ENCODE results near the gene IL18RAP. TPM values are rescaled to one million over a fixed set of nuclear protein-coding genes. Genes with fewer than 3 reads are reported as not detected.

The IL18RAP gene
- total RNA-seq, 1 donor from 2014 or later, result 1.2 TPM

DNA sequence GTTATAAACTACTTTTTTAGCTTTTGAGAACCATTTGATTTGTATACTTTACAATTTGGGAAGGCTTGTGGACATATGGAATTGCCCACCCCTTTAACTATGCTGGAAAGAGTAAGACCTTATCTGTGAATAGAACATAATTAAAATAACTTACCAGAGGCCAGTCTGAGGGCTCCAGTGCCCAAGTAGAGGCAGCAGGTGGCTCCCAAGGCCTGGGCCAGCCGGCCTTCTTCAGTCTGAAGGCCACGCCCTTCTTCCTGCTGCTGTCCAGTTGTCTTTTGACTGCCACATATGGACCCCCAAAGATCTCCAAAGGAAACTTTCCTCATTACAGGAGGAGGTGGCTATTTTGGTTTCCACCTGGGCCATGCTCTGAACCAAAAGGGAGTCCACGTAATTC, 12.0 kb upstream of the IL18RAP start:
- Mint-ChIP-seq H3K27me3 (no peaks in the 10 kb centered on the region), H3K36me3 (no peaks in the 10 kb centered on the region), H3K4me1 (ENCODE audit: unreplicated experiment) (no peaks in the 10 kb centered on the region), H3K27ac (no peak overlapping the region), H3K4me3 (no peak overlapping the region), H3K9me3 (no peaks in the 10 kb centered on the region)
- no peak for DNase-seq (ENCODE audit: extremely low spot score, unreplicated experiment)
- TF ChIP-seq, protein P1, sequence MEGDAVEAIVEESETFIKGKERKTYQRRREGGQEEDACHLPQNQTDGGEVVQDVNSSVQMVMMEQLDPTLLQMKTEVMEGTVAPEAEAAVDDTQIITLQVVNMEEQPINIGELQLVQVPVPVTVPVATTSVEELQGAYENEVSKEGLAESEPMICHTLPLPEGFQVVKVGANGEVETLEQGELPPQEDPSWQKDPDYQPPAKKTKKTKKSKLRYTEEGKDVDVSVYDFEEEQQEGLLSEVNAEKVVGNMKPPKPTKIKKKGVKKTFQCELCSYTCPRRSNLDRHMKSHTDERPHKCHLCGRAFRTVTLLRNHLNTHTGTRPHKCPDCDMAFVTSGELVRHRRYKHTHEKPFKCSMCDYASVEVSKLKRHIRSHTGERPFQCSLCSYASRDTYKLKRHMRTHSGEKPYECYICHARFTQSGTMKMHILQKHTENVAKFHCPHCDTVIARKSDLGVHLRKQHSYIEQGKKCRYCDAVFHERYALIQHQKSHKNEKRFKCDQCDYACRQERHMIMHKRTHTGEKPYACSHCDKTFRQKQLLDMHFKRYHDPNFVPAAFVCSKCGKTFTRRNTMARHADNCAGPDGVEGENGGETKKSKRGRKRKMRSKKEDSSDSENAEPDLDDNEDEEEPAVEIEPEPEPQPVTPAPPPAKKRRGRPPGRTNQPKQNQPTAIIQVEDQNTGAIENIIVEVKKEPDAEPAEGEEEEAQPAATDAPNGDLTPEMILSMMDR (conservative IDR thresholded peaks at IDR 0.05), result no peak

DNA sequence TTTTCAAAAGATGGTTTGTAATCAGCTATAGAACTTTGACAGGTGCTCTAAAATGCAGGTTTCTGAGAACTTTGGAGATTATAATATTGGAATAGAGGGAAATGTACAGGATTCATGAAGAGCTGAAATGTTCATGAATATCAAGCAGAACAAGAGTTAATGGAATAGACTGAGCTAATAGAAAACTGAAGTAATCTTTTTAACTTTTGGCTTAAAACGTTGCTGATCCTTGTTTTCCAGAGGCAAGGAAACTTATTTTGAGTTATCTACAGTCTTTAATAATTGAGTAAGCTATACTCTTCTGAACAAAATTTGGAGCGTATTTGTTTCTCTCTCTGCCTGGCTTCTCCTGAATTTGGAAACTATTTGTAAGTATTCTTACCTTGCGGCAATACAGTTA, 10.8 kb upstream of the IL18RAP start:
- Mint-ChIP-seq H3K36me3 (no peaks in the 10 kb centered on the region), H3K9me3 (no peaks in the 10 kb centered on the region), H3K4me1 (ENCODE audit: unreplicated experiment) (no peaks in the 10 kb centered on the region), H3K27ac (no peak overlapping the region), H3K27me3 (peaks cover under 1% of the 10 kb centered on the region), H3K4me3 (no peak overlapping the region)
- TF ChIP-seq, protein P1 (conservative IDR thresholded peaks at IDR 0.05), result no peak
- DNase-seq (ENCODE audit: extremely low spot score, unreplicated experiment), result no peak

DNA sequence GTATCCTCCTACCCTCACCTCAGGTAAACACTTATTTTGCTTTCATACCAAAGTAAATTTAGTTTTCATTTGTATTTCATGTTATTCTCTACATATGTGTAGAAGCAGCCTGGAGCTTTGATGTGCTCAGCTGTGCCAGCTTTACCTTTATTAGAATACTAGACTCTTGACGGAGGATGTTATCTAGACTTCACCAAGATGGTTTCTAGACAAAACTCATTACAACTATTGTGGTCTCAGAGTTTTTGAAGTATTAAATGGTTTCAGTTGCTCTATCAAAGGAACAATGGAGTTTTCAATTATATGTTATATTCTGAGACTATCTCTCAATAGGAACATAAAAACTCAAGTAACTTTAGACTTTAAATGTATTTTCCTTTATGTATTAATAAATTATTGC, 5.0 kb upstream of the IL18RAP start:
- no peaks in the 10 kb centered on the region for H3K9me3 Mint-ChIP-seq
- H3K36me3 Mint-ChIP-seq, result no peaks in the 10 kb centered on the region
- H3K4me1 Mint-ChIP-seq (ENCODE audit: unreplicated experiment), result no peaks in the 10 kb centered on the region
- H3K27me3 Mint-ChIP-seq, result peaks cover 30% of the 10 kb centered on the region
- no peak overlapping the region for H3K4me3 Mint-ChIP-seq
- DNase-seq (ENCODE audit: extremely low spot score, unreplicated experiment), result no peak
- TF ChIP-seq, protein P1 (conservative IDR thresholded peaks at IDR 0.05), result no peak
- H3K27ac Mint-ChIP-seq, result no peak overlapping the region

DNA sequence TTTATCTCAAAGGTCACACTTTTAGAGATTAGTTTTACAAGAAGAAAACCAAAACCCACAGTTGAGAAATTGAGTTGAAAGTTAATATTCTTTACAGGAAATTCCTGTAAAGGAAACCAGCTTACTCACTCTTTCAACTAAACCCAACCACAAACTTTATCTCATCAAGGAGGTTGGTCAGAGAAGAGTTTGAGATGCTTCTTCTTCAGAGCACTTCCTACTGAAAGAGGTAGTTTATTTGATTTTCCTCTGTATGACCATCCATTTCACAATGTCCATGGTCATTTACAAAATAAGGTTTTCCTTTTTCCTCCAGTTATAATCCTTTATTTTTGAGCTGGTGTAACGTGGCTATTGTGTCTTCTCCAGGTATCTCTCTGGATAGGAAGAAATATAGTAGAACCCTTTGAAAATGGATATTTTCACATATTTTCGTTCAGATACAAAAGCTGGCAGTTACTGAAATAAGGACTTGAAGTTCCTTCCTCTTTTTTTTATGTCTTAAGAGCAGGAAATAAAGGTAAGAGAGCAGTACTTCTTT, 4.5 kb upstream of the IL18RAP start:
- no peak overlapping the region for H3K4me3 Mint-ChIP-seq
- no peak overlapping the region for H3K27ac Mint-ChIP-seq
- no peaks in the 10 kb centered on the region for H3K36me3 Mint-ChIP-seq
- DNase-seq (ENCODE audit: extremely low spot score, unreplicated experiment), result no peak
- TF ChIP-seq, protein P1 (conservative IDR thresholded peaks at IDR 0.05), result no peak
- H3K27me3 Mint-ChIP-seq, result peaks cover 30% of the 10 kb centered on the region
- no peaks in the 10 kb centered on the region for H3K4me1 Mint-ChIP-seq (ENCODE audit: unreplicated experiment)
- H3K9me3 Mint-ChIP-seq, result no peaks in the 10 kb centered on the region

DNA sequence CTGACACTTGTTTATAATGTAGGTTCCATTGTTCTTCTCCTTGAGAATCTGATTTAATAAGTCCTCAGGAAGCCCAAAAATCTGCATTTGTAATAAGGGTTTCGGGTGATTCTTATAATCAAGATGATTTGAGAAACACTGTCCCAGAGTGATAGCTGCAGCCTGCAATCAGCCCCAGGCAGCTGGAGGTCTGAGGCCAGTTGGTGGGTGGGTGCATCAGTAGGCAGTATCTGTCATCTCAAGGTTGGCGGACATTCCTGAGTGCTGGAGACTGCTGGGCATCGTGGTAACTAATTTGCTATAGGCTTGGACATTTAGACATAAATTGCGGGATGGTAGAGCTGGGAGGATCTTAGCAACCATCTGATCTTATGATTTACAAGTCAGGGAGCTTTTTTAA, 2.7 kb upstream of the IL18RAP start:
- H3K27me3 Mint-ChIP-seq, result peaks cover 30% of the 10 kb centered on the region
- H3K4me1 Mint-ChIP-seq (ENCODE audit: unreplicated experiment), result no peaks in the 10 kb centered on the region
- TF ChIP-seq, protein P1 (conservative IDR thresholded peaks at IDR 0.05), result no peak
- no peaks in the 10 kb centered on the region for H3K9me3 Mint-ChIP-seq
- no peak for DNase-seq (ENCODE audit: extremely low spot score, unreplicated experiment)
- no peaks in the 10 kb centered on the region for H3K36me3 Mint-ChIP-seq
- H3K27ac Mint-ChIP-seq, result no peak overlapping the region
- H3K4me3 Mint-ChIP-seq, result no peak overlapping the region

Measured in type B pancreatic cell (in vitro differentiated cells).